ENCODE measurements around the gene LMX1B.

The LMX1B gene

GRCh38 chr9:126618585-126619360, 5.0 kb downstream of the LMX1B start:
- DNase-seq: no peak

- DNase-seq: no peak
Measured at GRCh38 chr9:126619361-126620135, 5.8 kb downstream of the LMX1B start.

GRCh38 chr9:126620478-126620877, 6.8 kb downstream of the LMX1B start:
- no peak for DNase-seq

- DNase-seq: no peak
Measured at GRCh38 chr9:126621061-126621918, 7.6 kb downstream of the LMX1B start.

GRCh38 chr9:126621919-126622735, 8.4 kb downstream of the LMX1B start:
- DNase-seq: no peak

- no peak for DNase-seq
Measured at GRCh38 chr9:126623314-126623666, 9.6 kb downstream of the LMX1B start.

- no peak for DNase-seq
Measured at GRCh38 chr9:126623667-126624478, 10.1 kb downstream of the LMX1B start.

GRCh38 chr9:126624479-126624826, 10.7 kb downstream of the LMX1B start:
- no peak for DNase-seq

- no peak for DNase-seq
Measured at GRCh38 chr9:126624912-126625311, 11.2 kb downstream of the LMX1B start.

- no peak for DNase-seq
Measured at GRCh38 chr9:126625329-126626126, 11.8 kb downstream of the LMX1B start.

GRCh38 chr9:126626127-126626925, 12.6 kb downstream of the LMX1B start:
- no peak for DNase-seq

- no peak for DNase-seq
Measured at GRCh38 chr9:126626926-126627233, 13.2 kb downstream of the LMX1B start.

GRCh38 chr9:126628146-126628545, 14.4 kb downstream of the LMX1B start:
- no peak for DNase-seq

GRCh38 chr9:126628969-126629674, 15.4 kb downstream of the LMX1B start:
- DNase-seq: no peak

GRCh38 chr9:126630458-126631237, 16.9 kb downstream of the LMX1B start:
- no peak for DNase-seq

- DNase-seq: no peak
Measured at GRCh38 chr9:126631254-126631653, 17.5 kb downstream of the LMX1B start.

GRCh38 chr9:126633881-126634558, 20.3 kb downstream of the LMX1B start:
- no peak for DNase-seq

GRCh38 chr9:126635061-126635460, 21.3 kb downstream of the LMX1B start:
- DNase-seq: no peak
